GM12873 (cell line): ENCODE data around the gene THSD4.

ENCODE experiments used
- TF ChIP-seq, protein P1 (sequence below): IDR thresholded peaks from 2 replicates; pipeline ENCODE4 v1.5.1; 2012; ENCODE audit warnings: low read depth, mild to moderate bottlenecking, moderate library complexity, low read length, control low read depth; ENCODE audit not compliant: insufficient read depth; ENCODE audit errors: missing control alignments

The THSD4 gene

DNA sequence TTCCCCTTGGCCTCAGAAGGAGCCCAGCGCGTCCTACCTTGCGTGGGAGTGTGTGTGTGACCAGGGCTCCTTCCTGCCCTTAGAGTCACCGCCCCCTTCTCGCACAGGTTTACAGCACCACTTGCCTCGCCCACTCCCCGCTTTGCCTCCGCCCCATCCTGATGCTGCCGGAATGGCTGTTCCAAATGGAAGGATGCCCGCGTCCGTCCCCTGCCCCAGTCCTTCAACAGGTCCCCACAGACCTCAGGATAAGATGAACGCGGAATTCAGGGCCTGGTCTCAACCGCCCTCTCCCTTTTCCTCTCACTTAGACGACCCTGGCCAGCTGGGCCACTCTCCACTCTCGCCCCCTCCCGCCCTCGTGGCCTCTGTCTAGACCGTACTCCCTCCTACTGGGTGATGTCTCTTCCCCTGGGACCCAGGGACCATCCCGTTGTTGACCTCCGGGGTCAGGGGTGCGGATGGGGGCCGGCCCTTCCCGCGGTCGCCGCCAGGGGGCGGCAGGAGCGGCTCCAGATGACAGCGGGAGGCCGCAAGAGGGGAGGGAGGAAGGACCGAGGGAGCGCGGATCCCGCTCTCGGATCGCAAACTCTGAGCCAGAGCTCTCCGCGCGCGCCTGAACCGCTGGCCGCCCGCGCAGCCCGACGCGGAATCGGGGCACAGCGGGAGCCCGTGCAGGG, at the start of gene THSD4:
TSS of gene THSD4 (plus strand) at position 585 of the 680 bp plus-strand sequence.
- TF ChIP-seq, protein P1, sequence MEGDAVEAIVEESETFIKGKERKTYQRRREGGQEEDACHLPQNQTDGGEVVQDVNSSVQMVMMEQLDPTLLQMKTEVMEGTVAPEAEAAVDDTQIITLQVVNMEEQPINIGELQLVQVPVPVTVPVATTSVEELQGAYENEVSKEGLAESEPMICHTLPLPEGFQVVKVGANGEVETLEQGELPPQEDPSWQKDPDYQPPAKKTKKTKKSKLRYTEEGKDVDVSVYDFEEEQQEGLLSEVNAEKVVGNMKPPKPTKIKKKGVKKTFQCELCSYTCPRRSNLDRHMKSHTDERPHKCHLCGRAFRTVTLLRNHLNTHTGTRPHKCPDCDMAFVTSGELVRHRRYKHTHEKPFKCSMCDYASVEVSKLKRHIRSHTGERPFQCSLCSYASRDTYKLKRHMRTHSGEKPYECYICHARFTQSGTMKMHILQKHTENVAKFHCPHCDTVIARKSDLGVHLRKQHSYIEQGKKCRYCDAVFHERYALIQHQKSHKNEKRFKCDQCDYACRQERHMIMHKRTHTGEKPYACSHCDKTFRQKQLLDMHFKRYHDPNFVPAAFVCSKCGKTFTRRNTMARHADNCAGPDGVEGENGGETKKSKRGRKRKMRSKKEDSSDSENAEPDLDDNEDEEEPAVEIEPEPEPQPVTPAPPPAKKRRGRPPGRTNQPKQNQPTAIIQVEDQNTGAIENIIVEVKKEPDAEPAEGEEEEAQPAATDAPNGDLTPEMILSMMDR: peak; percentile 85

DNA sequence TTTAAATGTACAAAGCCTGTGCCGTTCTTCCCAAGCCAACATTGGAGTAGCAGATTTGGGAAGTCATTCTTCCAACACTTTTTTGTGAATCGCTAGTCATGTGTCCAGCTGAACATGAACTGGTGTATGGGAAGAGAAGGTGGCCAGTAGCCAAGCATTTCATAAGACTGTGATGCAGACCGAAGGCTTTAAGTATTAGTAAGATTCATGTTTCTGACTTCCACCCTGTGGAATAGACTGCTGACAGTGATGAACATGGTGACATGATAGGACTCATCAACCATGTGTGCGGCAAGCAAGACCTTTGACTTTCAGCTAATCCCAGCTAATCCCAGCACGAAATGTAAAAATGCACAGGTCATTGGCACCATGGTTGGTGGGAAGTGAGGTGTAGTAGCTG, 48.3 kb upstream of the THSD4 start:
- TF ChIP-seq, protein P1: no peak

DNA sequence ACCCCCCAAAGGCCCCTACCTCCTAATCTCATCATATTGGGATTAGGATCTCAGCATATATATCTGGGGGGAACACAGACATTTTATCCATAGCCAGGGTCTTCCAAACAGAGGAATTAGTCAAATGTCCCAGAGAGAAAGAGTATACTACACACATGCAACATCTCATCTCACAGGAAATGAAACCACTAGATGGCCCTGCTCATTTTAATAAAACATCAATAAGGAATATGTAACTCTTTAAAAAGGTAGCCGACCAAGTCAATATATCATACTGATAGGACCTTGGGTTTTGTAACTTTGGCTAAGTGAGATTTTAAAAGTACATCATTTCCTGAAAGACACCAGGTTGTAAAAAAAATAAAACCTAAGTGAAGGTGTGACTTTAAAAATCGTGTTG, 45.6 kb upstream of the THSD4 start:
- TF ChIP-seq, protein P1: peak; percentile 8

DNA sequence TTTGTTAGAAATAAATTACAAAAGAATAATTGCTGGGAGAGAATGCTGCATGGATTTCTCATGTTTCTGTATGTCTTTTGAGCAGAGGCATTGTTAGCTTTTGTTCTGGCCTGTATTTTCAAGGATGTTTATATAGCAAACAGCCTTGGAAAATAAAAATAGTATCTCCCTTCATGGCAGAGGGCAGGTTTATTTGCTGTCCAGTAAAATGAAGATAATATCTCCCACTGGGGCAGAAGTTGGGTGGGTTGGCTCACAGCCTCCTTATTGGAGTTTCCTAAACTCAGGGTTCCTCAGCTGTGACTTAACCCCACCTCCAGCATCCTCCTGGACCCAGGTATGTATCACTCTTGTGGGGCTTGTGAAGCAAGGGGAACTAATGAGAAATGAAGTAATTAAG, 43.7 kb upstream of the THSD4 start:
- TF ChIP-seq, protein P1: no peak

DNA sequence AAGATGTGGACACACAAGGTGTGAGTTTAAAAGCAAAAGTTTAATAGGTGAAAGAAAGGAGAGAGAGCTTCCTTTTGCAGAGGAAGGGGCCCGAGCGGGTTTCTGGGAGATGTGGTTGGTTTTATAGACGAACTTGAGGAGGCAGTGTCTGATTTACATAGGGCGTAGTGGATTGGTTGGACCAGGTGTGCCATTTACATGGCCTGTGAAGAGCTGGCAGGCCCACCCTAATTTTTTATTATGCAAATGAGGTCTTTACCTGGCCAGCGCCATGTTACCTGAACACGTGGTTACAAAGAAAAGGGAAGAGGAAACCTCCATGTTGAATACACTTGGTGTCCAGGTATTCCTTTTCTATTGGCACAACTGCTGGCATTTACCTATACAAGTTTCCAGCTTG, 42.8 kb upstream of the THSD4 start:
- TF ChIP-seq, protein P1: no peak

DNA sequence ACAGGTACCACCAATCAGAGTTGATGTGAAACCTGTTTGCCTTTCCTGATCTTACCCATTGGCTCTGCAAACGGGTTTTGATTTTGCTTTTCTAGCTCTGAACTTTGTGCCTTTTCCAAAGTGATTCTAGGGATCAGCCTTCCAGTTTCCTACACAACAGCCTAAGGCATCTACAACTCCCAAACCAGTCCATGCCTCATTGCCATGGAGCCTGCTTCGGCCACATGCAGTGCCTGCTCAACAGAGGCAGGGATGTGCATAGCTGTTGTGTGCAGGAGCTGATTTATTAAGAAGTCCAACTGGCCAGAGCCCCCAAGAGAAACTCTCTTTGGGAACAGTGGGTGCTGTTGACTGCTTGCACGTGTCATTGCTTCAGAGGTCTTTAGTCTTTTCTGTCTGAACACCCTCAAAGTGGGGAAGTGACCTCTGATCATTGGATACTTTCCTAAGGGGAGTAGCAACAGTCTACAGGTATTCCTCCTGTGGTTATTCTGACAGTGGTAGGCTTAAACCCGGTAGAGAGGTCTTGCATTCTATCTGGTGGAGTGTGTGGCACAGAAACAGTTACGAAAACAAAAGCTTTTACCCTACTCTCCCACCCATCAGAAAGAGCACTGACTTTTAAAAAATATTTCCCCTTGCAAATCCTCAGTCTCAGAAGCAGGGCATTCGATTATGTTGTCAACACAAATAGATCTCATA, 36.6 kb upstream of the THSD4 start:
- TF ChIP-seq, protein P1: no peak

DNA sequence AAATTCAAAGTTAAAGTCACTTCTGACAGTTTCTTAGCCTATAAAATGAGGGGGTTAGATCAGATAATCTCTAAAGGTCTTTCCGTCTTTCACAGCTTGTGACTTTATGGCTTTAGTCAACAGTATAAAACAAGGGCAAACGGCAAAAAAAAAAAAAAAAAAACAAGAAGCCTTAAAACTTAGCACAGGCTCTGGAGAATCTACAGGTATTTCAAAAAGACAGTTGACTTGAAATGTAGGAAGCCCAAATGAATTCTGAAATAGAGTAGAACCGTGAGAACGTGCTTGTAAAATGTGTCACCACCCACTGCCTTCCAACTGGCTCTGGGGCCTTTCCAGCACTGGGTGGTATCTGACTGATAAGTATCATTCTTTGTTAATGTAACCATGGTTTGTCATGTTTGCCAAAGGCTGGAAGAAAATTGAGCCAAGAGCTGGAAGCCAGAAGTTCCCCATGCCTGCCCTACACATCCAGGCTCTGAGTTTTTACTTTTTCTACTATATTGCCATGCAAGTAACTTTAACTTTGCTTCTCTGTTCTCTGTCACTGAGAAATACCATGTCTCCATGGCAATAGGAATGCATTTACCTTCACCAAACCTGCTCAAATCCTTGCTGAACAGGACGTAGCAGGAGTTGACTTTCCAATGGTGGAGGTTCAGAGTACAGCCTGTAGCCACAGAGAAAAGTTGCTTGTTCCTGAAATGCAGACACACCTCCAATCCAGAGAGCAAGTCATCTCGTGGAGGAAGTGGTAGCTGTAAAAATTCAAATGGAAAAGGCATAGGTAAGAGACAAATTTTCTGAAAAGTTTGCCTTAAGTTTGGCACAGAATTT, 35.8 kb upstream of the THSD4 start:
- TF ChIP-seq, protein P1: no peak
